ENCODE data around the gene CALML4. TPM values are rescaled to one million over a fixed set of nuclear protein-coding genes. Genes with fewer than 3 reads are reported as not detected.
"Not testable (repeated sequence)": the region's sequence is repeated elsewhere in the genome, so short reads cannot be mapped to it uniquely, and the experiment has no call there.

Gene CALML4
- total RNA-seq, 1 experiment from 2014 or later: 12.6 TPM

GRCh38 chr15:68224108-68224507 is 19.0 kb upstream of the CALML4 start:
- no peaks in the 10 kb centered on the region for H4K20me1 ChIP-seq (ENCODE audit: insufficient read depth)
- BruUV-seq (replicated peaks): no TSS peak
- H3K79me2 ChIP-seq (ENCODE audit: low read depth): peaks cover 58% of the 10 kb centered on the region
- TF ChIP-seq EZH2 (IDR thresholded peaks at IDR 0.05; ENCODE audit: low read depth): no peak
- TF ChIP-seq, protein P1, sequence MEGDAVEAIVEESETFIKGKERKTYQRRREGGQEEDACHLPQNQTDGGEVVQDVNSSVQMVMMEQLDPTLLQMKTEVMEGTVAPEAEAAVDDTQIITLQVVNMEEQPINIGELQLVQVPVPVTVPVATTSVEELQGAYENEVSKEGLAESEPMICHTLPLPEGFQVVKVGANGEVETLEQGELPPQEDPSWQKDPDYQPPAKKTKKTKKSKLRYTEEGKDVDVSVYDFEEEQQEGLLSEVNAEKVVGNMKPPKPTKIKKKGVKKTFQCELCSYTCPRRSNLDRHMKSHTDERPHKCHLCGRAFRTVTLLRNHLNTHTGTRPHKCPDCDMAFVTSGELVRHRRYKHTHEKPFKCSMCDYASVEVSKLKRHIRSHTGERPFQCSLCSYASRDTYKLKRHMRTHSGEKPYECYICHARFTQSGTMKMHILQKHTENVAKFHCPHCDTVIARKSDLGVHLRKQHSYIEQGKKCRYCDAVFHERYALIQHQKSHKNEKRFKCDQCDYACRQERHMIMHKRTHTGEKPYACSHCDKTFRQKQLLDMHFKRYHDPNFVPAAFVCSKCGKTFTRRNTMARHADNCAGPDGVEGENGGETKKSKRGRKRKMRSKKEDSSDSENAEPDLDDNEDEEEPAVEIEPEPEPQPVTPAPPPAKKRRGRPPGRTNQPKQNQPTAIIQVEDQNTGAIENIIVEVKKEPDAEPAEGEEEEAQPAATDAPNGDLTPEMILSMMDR (conservative IDR thresholded peaks at IDR 0.05): no peak
- H3K27me3 ChIP-seq (ENCODE audit: insufficient read depth, low read depth): no peaks in the 10 kb centered on the region
- intact Hi-C loops (cut with micrococcal nuclease; ENCODE audit: unreplicated experiment): no loop called here
- H3K27ac ChIP-seq: no peak overlapping the region
- H3K4me2 ChIP-seq: no peak overlapping the region
- ChIA-PET CTCF (interaction anchor here (0.6 kb wide), 1 partner anchor 47 kb away, joined by 5 read pairs; no protein-coding TSS in a partner anchor), POLR2A (ENCODE audit: unreplicated experiment) (no interaction called here)
- no peak overlapping the region for H2AFZ ChIP-seq
- H3K4me1 ChIP-seq (replicated peaks; ENCODE audit: insufficient read depth): 0 out of 2 replicates have a peak, but pooled peaks cover 9% of the 10 kb centered on the region
- no peaks in the 10 kb centered on the region for H3K36me3 ChIP-seq (ENCODE audit: low read depth)
- H3K9me3 ChIP-seq (ENCODE audit: insufficient read depth, low read depth): no peaks in the 10 kb centered on the region
- no peak for DNase-seq
- no peaks in the 10 kb centered on the region for H3K9me2 ChIP-seq (ENCODE audit: insufficient read depth)
- H3K4me3 ChIP-seq: no peak overlapping the region
- peaks cover 3% of the 10 kb centered on the region; the same call in 1 of the 2 replicates for H3F3A ChIP-seq (ENCODE audit: insufficient read depth, low read depth)

- H4K20me1 ChIP-seq (ENCODE audit: insufficient read depth): no peaks in the 10 kb centered on the region
- no peak overlapping the region for H3K27ac ChIP-seq
- TF ChIP-seq EZH2 (IDR thresholded peaks at IDR 0.05; ENCODE audit: low read depth): no peak
- TF ChIP-seq, protein P1 (conservative IDR thresholded peaks at IDR 0.05): no peak
- H3K9me3 ChIP-seq (ENCODE audit: insufficient read depth, low read depth): no peaks in the 10 kb centered on the region
- H3K9me2 ChIP-seq (ENCODE audit: insufficient read depth): no peaks in the 10 kb centered on the region
- intact Hi-C loops (cut with micrococcal nuclease; ENCODE audit: unreplicated experiment): no loop called here
- H3K79me2 ChIP-seq (ENCODE audit: low read depth): peaks cover 52% of the 10 kb centered on the region
- H3K4me3 ChIP-seq: no peak overlapping the region
- ChIA-PET POLR2A (ENCODE audit: unreplicated experiment) (no interaction called here), CTCF (no interaction called here)
- no peak for DNase-seq
- no peak overlapping the region for H2AFZ ChIP-seq
- no peak overlapping the region for H3K4me2 ChIP-seq
- H3K36me3 ChIP-seq (ENCODE audit: low read depth): no peaks in the 10 kb centered on the region
- H3F3A ChIP-seq (ENCODE audit: insufficient read depth, low read depth): peaks cover 3% of the 10 kb centered on the region; the same call in 1 of the 2 replicates
- H3K27me3 ChIP-seq (ENCODE audit: insufficient read depth, low read depth): no peaks in the 10 kb centered on the region
- no TSS peak for BruUV-seq (replicated peaks)
- H3K4me1 ChIP-seq (replicated peaks; ENCODE audit: insufficient read depth): 0 out of 2 replicates have a peak, but pooled peaks cover 4% of the 10 kb centered on the region
Observed at GRCh38 chr15:68223171-68223570, 18.0 kb upstream of the CALML4 start.

- intact Hi-C loops (cut with micrococcal nuclease; ENCODE audit: unreplicated experiment); H2AFZ ChIP-seq; BruUV-seq (replicated peaks); POLR2A ChIA-PET (ENCODE audit: unreplicated experiment); H3K9me3 ChIP-seq (ENCODE audit: insufficient read depth, low read depth); H3K4me1 ChIP-seq (replicated peaks; ENCODE audit: insufficient read depth); H3F3A ChIP-seq (ENCODE audit: insufficient read depth, low read depth); DNase-seq; H3K36me3 ChIP-seq (ENCODE audit: low read depth); H3K9me2 ChIP-seq (ENCODE audit: insufficient read depth); H4K20me1 ChIP-seq (ENCODE audit: insufficient read depth); H3K27ac ChIP-seq; CTCF ChIA-PET; H3K4me2 ChIP-seq; H3K27me3 ChIP-seq (ENCODE audit: insufficient read depth, low read depth); H3K4me3 ChIP-seq: not testable (repeated sequence)
- peaks cover 44% of the 10 kb centered on the region for H3K79me2 ChIP-seq (ENCODE audit: low read depth)
Observed at GRCh38 chr15:68222432-68222743, 17.3 kb upstream of the CALML4 start.

DNA sequence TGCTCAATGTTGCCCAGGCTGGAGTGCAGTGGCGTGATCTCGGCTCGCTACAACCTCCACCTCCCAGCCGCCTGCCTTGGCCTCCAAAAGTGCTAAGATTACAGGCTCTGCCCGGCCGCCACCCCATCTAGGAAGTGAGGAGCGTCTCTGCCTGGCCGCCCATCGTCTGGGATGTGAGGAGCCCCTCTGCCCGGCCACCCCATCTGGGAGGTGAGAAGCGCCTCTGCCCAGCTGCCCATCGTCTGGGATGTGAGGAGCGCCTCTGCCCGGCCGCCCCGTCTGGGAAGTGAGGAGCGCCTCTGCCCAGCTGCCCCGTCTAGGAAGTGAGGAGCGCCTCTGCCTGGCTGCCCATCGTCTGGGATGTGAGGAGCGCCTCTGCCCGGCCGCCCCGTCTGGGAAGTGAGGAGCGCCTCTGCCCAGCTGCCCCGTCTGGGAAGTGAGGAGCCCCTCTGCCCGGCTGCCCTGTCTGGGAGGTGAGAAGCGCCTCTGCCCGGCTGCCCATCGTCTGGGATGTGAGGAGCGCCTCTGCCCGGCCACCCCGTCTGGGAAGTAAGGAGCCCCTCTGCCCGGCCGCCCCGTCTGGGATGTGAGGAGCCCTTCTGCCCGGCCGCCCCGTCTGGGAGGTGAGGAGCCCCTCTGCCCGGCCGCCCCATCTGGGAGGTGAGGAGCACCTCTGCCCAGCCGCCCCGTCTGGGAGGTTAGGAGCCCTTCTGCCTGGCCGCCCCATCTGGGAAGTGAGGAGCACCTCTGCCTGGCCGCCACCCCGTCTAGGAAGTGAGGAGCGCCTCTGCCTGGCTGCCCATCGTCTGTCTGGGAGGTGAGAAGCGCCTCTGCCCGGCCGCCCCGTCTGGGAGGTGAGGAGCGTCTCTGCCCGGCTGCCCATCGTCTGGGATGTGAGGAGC is 16.6 kb upstream of the CALML4 start:
- H3K27ac ChIP-seq; DNase-seq; H3K4me2 ChIP-seq; H3K27me3 ChIP-seq (ENCODE audit: insufficient read depth, low read depth); H3K4me3 ChIP-seq; H3K4me1 ChIP-seq (replicated peaks; ENCODE audit: insufficient read depth); H2AFZ ChIP-seq; H3K9me3 ChIP-seq (ENCODE audit: insufficient read depth, low read depth); H3K36me3 ChIP-seq (ENCODE audit: low read depth); H3K9me2 ChIP-seq (ENCODE audit: insufficient read depth); H3F3A ChIP-seq (ENCODE audit: insufficient read depth, low read depth); CTCF ChIA-PET; intact Hi-C loops (cut with micrococcal nuclease; ENCODE audit: unreplicated experiment); POLR2A ChIA-PET (ENCODE audit: unreplicated experiment); BruUV-seq (replicated peaks); H4K20me1 ChIP-seq (ENCODE audit: insufficient read depth): not testable (repeated sequence)
- H3K79me2 ChIP-seq (ENCODE audit: low read depth): peaks cover 39% of the 10 kb centered on the region
